Measurements from ENCODE around the gene HOXA10.

- TF ChIP-seq CTCF (IDR thresholded peaks at IDR 0.05; ENCODE audit: insufficient read depth, low read length) (no peak), REST (IDR thresholded peaks at IDR 0.05; ENCODE audit: insufficient replicate concordance, low read depth) (no peak)
Observed at GRCh38 chr7:27128034-27128433, 46.1 kb downstream of the HOXA10 start.
